K562 (cell line): ENCODE results near the gene FGFR4. TPM values are rescaled to one million over a fixed set of nuclear protein-coding genes. Genes with fewer than 3 reads are reported as not detected.

ENCODE experiments used
- ATF7 ChIP-seq: fragments of 450-650 bp; IDR thresholded peaks from 2 replicates; pipeline ENCODE4 v1.7.1; 2014; ENCODE audit warnings: mild to moderate bottlenecking, moderate library complexity
- CLOCK ChIP-seq: fragments of 250-450 bp; sonication (Bioruptor Pico); IDR thresholded peaks from 2 replicates; pipeline ENCODE4 v1.4.0; 2020; ENCODE audit warnings: mild to moderate bottlenecking, moderate library complexity, borderline replicate concordance
- ESRRB ChIP-seq: fragments of 250-450 bp; sonication (Bioruptor Pico); IDR thresholded peaks from 2 replicates; pipeline ENCODE4 v1.5.0; 2020; ENCODE audit warnings: mild to moderate bottlenecking, moderate library complexity, borderline replicate concordance
- KLF1 ChIP-seq: fragments of 450-650 bp; IDR thresholded peaks from 2 replicates; pipeline ENCODE4 v1.6.1; 2016; ENCODE audit warnings: missing genetic modification characterization, missing compliant biosample characterization
- PHF8 ChIP-seq: fragments of 200-600 bp; sonication (generic); IDR thresholded peaks from 2 replicates; pipeline ENCODE4 v1.6.1; 2012; ENCODE audit warnings: mixed run types, mild to moderate bottlenecking, inconsistent platforms, low read length, moderate library complexity, borderline replicate concordance
- RERE ChIP-seq: sonication (generic); formaldehyde crosslinking; IDR thresholded peaks from 2 replicates; pipeline ENCODE4 v1.8.0; 2023; ENCODE audit warnings: missing genetic modification reagents, mild to moderate bottlenecking, borderline replicate concordance
- RUNX1 ChIP-seq: sonication (generic); IDR thresholded peaks from 2 replicates; pipeline ENCODE4 v1.6.1; 2016; ENCODE audit warnings: antibody characterized with exemption, low read depth
- ZNF512 ChIP-seq: IDR thresholded peaks from 2 replicates; pipeline ENCODE4 v1.6.1; 2016; ENCODE audit warnings: missing genetic modification characterization, missing compliant biosample characterization
- ZNF655 ChIP-seq: fragments of 250-450 bp; sonication (Bioruptor Pico); IDR thresholded peaks from 2 replicates; pipeline ENCODE4 v1.5.0; 2021
- polyA plus RNA-seq, 8 experiments: library from polyadenylated mRNA; depleted of rRNA in 4 of 8; stranded (reverse) in 5 of 8; unstranded in 3 of 8; fragments of >200 nt; fragmentation: Nextera tagmentation in 2 of 8; fragmentation: Illumina TruSeq in 1 of 8; extraction: Ambion mirVana in 2 of 8; extraction: Trizol in 1 of 8; gene quantifications; 2 replicates each; pipeline versions ENCODE4 v1.2.1 to v1.2.3, GENCODE V29; 2011 to 2014; ENCODE audit warnings: inconsistent platforms in 1 of 8, missing spikeins in 1 of 8
- total RNA-seq, 7 experiments: library from RNA; depleted of rRNA in 6 of 7; stranded (reverse); fragments of >200 nt in 6 of 7; fragmentation: Illumina TruSeq in 2 of 7; extraction: Trizol in 2 of 7; gene quantifications; 2 replicates each; pipeline versions ENCODE4 v1.2.1 to v1.2.3, GENCODE V29; 2011 to 2021; ENCODE audit warnings: low replicate concordance in 1 of 7

The FGFR4 gene
- total and polyA plus RNA-seq, 9 of the 15 experiments (the other 6 are each of a cell fraction or from before 2014, with no cell fraction given), result 0.76 to 35.4 (median 7.5) TPM

GRCh38 chr5:177086654-177087397, at the start of gene FGFR4 (continued):
- TF ChIP-seq RERE (CRISPR knock-in tag) (no peak), PHF8 (peak; percentile 77; the same call in 1 of the 2 replicates), ZNF655 (CRISPR knock-in tag) (no peak), ZNF512 (tag) (no peak), RUNX1 (no peak), ATF7 (peak; percentile 65), ESRRB (CRISPR knock-in tag) (no peak), CLOCK (CRISPR knock-in tag) (no peak), KLF1 (no peak)
